ENCODE data around the gene NTM. TPM values are rescaled to one million over a fixed set of nuclear protein-coding genes. Genes with fewer than 3 reads are reported as not detected.

NTM gene
- polyA plus RNA-seq, 1 donor (not counting 4 experiments of a cell fraction or from before 2014, with no cell fraction given), result 47.9 TPM

GRCh38 chr11:131328843-131329242 lies 41.6 kb upstream of the NTM start:
- TF ChIP-seq EZH2 (IDR thresholded peaks at IDR 0.05; ENCODE audit: low read length), result no peak
- TF ChIP-seq CTCF (optimal IDR thresholded peaks at IDR 0.05 in 1 of 3, IDR thresholded peaks at IDR 0.05 in 1 of 3, conservative IDR thresholded peaks at IDR 0.05 in 1 of 3; ENCODE audit: extremely low read depth in 1 of 3, insufficient read depth in 2 of 3, low read length in 3 of 3), result no peak
- dilution Hi-C loops (cut with MboI; ENCODE audit: extremely low pct_ligation_motif_present, low sequenced_read_pairs), result no loop called here
- Histone ChIP-seq H3K79me2 (ENCODE audit: control insufficient read depth, insufficient read depth, low read length) (no peaks in the 10 kb centered on the region), H3K27me3 (ENCODE audit: control insufficient read depth, extremely low read depth, insufficient read depth, low read length) (no peaks in the 10 kb centered on the region), H3K4me3 (ENCODE audit: control insufficient read depth in 2 of 3, extremely low read depth in 1 of 3, insufficient read depth in 2 of 3, low read depth in 1 of 3, low read length in 3 of 3) (no peak overlapping the region), H4K20me1 (ENCODE audit: control insufficient read depth, extremely low read depth, insufficient read depth, low read length) (no peaks in the 10 kb centered on the region), H3K9ac (ENCODE audit: control insufficient read depth, extremely low read depth, insufficient read depth, low read length) (no peak overlapping the region), H3K27ac (ENCODE audit: control insufficient read depth, insufficient read depth, low read length) (no peak overlapping the region), H3K4me1 (ENCODE audit: control insufficient read depth, extremely low read depth, insufficient read depth, low read length) (no peaks in the 10 kb centered on the region), H3K9me3 (ENCODE audit: control insufficient read depth, low read depth, low read length) (no peaks in the 10 kb centered on the region), H3K36me3 (ENCODE audit: control insufficient read depth in 2 of 2, extremely low read depth in 1 of 2, insufficient read depth in 2 of 2, low read length in 2 of 2) (no peaks in the 10 kb centered on the region), H2AFZ (ENCODE audit: control insufficient read depth, low read length) (no peak overlapping the region), H3K9me1 (ENCODE audit: control insufficient read depth, extremely low read depth, insufficient read depth, low read length) (no peaks in the 10 kb centered on the region), H3K4me2 (ENCODE audit: control insufficient read depth, extremely low read depth, insufficient read depth, low read depth, low read length) (no peak overlapping the region)
- FAIRE-seq (no peak), DNase-seq (ENCODE audit: low read depth, low spot score) (no peak)

GRCh38 chr11:131331010-131331409 lies 39.4 kb upstream of the NTM start:
- Histone ChIP-seq H3K4me3 (ENCODE audit: control insufficient read depth in 2 of 3, extremely low read depth in 1 of 3, insufficient read depth in 2 of 3, low read depth in 1 of 3, low read length in 3 of 3) (no peak overlapping the region), H3K27ac (ENCODE audit: control insufficient read depth, insufficient read depth, low read length) (no peak overlapping the region), H3K27me3 (ENCODE audit: control insufficient read depth, extremely low read depth, insufficient read depth, low read length) (no peaks in the 10 kb centered on the region), H3K9me1 (ENCODE audit: control insufficient read depth, extremely low read depth, insufficient read depth, low read length) (no peaks in the 10 kb centered on the region), H3K4me2 (ENCODE audit: control insufficient read depth, extremely low read depth, insufficient read depth, low read depth, low read length) (no peak overlapping the region), H4K20me1 (ENCODE audit: control insufficient read depth, extremely low read depth, insufficient read depth, low read length) (no peaks in the 10 kb centered on the region), H3K79me2 (ENCODE audit: control insufficient read depth, insufficient read depth, low read length) (no peaks in the 10 kb centered on the region), H3K9me3 (ENCODE audit: control insufficient read depth, low read depth, low read length) (no peaks in the 10 kb centered on the region), H2AFZ (ENCODE audit: control insufficient read depth, low read length) (no peak overlapping the region), H3K36me3 (ENCODE audit: control insufficient read depth in 2 of 2, extremely low read depth in 1 of 2, insufficient read depth in 2 of 2, low read length in 2 of 2) (no peaks in the 10 kb centered on the region), H3K4me1 (ENCODE audit: control insufficient read depth, extremely low read depth, insufficient read depth, low read length) (no peaks in the 10 kb centered on the region), H3K9ac (ENCODE audit: control insufficient read depth, extremely low read depth, insufficient read depth, low read length) (no peak overlapping the region)
- dilution Hi-C loops (cut with MboI; ENCODE audit: extremely low pct_ligation_motif_present, low sequenced_read_pairs), result no loop called here
- TF ChIP-seq EZH2 (IDR thresholded peaks at IDR 0.05; ENCODE audit: low read length) (no peak), CTCF (optimal IDR thresholded peaks at IDR 0.05 in 1 of 3, IDR thresholded peaks at IDR 0.05 in 1 of 3, conservative IDR thresholded peaks at IDR 0.05 in 1 of 3; ENCODE audit: extremely low read depth in 1 of 3, insufficient read depth in 2 of 3, low read length in 3 of 3) (no peak)
- DNase-seq (ENCODE audit: low read depth, low spot score) (no peak), FAIRE-seq (no peak)
